Ramos (cell line): ENCODE results near the gene CTSS.
"Not testable (repeated sequence)": the region's sequence is repeated elsewhere in the genome, so short reads cannot be mapped to it uniquely, and the experiment has no call there.

Source experiments
- in situ Hi-C: fragments of 300-500 bp; cut with MboI; formaldehyde crosslinking; loops from one replicate; pipeline ENCODE4 v1.14.3; 2022; ENCODE audit warnings: low sequenced_read_pairs; ENCODE audit not compliant: unreplicated experiment

The CTSS gene

DNA sequence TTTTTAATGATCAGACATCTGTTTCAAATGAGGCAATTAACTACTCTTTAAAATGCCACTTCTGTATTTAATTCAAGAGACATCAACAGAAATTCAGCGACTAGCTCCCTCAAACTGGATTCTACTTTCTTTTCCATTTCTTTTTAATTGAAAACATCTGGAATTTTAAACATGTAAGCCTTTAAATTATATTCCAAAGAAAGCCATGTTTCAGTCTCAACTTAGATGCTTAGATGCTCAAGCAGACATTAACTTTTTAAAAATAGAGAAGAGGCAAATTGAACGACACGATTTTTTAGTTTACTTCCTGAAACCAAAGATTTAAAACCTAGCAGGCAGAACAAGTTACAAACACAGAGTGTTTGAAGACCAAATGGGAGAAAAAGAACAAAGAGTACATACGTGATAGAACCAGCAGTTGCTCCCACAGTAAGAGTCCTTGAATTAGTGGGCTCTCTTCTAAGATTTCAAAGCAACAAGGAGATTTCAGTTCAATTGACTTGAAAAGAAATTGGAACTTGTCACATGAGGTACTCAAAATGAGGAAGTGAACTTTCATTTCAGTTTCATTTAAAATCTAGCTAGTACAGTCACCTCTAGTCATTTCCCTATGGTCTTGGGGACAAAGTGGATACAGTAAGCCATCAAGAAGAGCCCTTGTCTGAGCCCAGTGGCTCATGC is at the start of gene CTSS:
CTSS (minus strand) TSS at position 483 of the 681 bp plus-strand sequence. CDS start 1,015 bp downstream, outside the sequence.
- in situ Hi-C loops = no loop called here

DNA sequence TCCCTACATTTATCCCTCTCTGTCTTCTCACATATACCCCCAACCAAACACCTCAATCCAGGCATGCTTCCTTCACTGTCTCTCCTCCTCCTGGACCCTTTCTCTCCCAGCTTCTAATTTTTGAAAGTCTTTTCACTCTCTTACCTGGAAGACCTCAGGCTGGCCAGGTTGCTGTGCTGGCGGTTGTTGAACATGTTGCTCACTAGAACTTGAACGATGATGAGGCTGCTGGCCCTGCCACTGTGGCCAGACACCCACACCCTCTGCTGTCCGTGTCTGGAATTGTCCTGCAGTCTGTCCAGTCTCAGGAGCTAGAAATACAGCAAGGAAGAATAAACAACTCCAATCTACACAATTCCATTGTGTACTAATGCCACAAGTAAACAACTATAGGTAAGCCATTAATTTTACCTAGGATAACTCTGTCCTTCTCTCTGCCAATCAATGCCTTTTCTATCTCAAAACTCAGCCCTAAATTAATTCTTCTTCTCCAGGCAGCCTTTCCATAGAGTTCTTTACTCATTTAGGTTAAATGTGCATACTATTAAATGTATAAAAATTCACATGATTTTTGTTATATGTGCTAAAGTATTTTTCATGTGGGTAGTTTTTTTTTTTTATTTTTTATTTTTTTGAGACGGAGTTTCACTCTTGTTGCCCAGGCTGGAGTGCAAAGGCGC is 47.6 kb upstream of the CTSS start:
- in situ Hi-C loops = no loop called here

DNA sequence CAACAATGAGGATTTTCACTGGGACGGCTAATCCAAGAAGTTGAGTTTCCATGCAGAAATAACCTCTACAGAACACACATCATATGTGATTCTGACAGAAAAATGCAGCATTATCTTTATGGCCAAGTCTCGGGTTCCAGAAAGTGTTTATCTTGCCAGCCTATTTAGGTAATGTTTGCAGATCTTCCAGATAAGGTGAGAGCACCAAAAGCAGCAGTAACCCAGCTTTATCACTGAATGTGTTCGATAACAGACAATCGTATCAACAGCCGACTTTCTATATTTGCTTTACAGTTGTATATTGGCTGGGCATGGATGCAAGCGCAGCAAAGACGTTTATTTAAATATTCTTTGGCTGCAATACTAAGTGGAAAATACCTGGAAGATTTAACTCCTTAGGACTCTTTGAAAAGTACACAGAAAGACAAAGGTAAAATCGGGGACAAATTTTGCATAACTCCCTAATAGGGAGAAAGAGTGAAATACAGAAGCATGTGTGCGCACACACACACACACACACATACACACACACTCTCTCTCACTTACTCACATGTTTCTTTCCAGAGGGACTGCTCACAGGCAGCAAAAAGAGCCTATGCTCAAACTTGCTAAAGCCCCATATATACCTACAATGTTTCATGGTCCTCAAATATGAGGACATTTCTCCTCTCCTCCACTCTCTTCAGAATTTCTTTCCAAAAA is 45.5 kb upstream of the CTSS start:
- in situ Hi-C loops = no loop called here

DNA sequence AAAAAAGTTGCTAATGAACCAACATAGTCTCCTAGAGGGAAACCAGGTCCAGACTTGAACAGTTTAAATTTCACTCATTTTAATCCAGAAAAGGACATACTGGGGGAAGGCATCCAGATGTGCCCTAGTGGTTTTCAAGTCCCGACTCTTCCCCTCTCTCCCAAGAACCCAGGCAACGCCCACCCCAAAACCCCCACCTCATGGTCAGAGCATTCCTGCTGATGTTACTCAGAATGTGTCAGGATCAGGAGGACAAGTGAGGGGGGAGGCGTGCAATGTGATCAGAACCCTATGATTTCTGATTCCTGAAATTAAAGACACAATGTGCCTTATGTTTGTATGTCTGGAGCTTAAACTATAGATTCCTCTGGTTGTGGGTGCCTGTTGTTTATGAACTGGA is 44.1 kb upstream of the CTSS start:
- in situ Hi-C loops = no loop called here

DNA sequence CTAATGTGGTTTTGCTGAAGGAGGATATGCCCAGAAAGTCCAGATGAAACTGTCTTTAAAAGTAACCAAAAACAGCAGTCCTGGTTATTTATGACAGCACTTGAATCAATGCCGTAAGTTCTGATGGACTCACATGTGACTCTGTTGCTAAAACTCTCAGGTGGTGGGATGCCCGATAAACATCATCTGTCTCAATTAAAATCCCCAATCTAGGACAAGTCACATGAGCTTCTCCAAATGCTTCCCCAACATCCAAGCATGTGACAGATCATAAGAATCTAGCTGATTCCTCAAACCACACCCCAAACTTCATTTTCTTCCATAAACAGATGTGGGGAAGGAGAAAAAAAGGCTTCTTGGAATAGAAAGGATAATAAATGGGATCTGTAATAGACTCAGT is 43.3 kb upstream of the CTSS start:
- in situ Hi-C loops = no loop called here

DNA sequence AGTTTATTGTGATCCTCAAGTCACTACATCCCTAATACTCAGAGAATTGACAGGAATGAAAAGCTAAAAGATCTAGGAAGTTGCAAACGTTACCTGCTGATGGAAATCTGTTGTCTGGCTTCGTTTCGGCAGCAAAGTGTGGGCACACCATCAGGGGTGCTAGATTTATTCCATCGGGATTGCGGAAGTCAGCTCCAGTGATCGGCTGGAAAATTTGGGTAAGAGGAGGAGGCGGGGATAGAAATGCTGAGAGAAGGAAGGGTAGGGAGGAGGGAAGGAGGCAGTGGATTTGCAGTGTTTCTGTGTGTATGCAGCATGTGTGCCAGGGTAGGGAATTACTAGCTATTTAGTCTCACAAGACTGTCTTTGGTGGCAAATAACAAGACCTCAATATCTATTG is 42.5 kb upstream of the CTSS start, which contains the start of gene CTSK:
CTSK (minus strand) TSS at position 140 of the 400 bp plus-strand sequence. CDS start 1,455 bp downstream, outside the sequence.
- in situ Hi-C loops = no loop called here

DNA sequence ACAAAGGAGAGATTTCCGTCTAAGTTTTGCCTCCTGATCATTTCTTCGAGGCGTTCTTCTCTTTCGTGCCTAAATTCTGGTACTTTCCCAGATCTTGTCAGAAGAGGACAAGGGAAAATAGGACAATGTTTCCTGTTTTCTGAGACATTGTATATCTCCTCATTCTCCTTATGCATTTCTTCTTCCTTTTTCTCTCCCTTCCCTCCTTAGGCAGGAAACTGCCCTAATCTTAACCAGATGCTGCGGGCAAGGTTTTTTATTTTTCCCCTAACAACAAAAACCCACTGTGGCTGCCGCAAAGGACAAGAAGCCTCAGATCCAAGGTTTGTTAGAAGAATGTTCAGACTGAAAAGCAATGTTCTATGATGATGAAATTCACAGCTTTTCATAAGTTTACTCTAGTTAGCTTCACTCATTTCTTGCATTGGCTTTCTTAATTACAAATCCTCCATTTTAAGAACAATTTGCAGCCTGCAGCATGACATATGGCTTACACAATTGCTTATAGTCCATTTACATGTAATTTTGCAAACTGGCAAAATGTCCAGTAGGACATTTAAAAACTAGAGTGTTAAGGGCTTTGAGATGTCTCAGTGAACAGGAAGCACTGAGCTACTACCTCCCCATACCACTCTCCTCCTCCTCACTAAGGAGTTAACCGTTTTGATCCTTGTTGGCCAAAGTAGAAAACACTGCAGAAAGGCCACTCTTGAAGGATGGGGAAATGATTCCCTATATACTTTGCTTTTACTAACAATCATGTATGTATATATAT is 41.9 kb upstream of the CTSS start:
- in situ Hi-C loops = no loop called here

DNA sequence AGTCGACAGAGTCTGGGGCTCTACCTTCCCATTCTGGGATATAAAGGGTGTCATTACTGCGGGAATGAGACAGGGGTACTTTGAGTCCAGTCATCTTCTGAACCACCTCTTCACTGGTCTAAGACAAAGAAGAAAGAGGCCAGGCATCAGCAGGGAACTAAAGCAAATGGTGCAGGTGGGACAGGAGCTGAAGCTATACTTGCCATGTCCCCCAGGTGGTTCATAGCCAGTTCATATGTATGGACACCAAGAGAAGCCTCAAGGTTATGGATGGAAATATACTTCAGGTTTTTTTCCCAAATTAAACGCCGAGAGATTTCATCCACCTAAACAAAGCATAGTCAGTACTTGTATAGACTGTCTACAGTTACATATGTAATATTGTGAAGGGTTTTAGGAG is 40.3 kb upstream of the CTSS start:
- in situ Hi-C loops = no loop called here

DNA sequence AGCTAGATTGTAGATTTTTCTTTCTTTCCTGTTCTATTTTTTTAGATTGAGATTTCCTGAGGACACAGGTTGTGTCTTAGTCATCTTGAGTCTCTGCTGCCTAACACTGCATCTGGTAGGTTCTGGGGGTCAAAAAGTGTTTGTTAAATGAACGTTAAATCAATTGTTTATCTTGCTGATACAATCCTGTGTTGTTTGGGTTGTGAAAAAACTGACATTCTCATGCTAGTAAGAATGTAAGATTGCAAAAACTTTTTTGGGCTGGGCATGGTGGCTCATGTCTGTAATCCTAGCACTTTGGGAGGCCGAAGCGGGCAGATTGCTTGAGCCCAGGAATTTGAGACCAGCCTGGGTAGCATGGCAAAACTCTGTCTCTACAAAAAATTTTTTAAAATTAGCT is 39.1 kb upstream of the CTSS start:
- in situ Hi-C loops = no loop called here

DNA sequence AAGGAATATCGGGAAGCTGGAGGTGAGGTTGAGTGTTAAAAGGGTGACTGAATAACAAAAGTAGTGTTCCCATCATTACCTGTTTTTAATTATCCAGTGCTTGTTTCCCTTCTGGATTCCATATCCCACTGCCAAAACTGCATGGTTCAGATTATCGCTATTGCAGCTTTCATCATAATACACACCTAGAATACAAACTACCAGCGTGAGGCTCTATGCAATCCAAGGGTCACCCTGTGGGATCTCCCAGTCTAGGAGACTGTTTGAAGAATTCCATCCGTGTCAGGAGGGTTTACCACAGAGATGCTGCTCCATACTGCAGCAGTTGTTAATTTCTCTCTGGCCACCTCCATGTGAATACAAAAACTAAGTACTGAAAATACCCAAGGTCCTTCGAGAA is 33.5 kb upstream of the CTSS start:
- in situ Hi-C loops = no loop called here

DNA sequence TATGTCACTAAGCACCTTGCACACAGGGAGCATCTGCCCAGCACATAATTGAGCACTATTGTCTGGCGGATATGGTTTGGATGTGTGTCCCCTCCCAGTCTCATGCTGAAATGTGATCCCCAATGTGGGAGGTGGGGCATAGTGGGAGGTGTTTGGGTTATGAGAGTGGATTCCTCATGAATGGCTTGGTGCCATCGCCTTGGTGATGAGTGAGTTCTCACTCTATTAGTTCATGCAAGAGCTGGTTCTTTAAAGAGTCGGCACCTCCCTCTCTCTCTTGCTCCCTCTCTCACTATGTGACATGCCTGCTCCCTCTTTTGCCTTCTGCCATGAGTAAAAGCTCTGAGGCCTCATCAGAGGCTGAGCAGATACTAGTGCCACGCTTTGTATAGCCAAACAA is 32.9 kb upstream of the CTSS start:
- in situ Hi-C loops = no loop called here

DNA sequence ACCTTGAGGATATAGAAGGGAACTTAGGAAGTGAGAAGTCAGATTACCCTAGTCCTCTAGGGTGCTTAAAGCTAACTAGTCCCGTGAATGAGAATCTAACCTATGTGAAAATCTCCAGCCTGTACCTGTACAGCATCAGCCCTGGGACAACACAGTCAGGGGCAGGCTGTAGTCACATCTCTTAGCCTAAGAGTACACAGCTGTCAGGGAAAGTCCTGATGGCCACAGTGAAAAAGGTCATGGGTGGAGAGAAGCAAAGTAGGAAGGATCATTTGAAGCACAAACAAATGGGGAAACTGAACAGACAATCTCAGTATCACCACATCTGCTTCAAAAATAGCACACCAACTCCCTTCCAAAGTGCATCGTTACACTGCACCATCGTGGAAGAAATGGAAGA is 30.8 kb upstream of the CTSS start:
- in situ Hi-C loops = no loop called here

DNA sequence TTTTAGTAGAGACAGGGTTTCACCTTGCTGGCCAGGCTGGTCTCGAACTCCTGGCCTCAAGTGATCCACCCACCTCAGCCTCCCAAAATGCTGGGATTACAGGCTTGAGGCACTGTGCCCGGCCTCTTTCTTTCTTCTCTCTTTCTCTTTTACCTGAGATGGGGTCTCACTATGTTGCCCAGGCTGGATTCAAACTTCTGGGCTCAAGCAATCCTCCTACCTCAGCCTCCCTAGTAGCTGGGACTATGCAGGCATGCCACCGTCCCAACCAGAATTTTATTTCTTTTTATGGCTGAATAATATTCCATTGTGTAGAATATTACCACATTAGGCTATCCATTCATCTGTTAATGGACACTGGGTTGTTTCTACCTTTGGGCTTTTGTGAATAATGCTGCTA is 28.2 kb upstream of the CTSS start:
- in situ Hi-C loops = not testable (repeated sequence)

DNA sequence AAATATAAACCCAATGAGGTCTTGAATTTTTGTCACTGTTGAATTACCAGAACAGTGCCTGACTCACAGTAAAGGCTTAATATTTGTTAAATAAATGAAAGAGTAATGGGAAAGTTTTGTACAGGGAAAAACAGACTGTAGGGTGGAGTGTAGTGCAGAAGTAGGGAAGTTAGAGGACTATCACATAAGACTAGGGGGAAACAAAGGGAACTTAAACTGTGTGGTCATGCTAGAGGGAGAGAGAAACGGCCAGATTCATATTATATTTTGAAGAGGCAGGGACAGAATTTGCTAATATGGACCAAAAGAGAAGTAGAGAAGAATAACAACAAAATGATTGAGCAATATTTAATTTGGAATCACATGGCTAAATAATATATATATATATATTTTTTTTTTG is 27.6 kb upstream of the CTSS start:
- in situ Hi-C loops = no loop called here

DNA sequence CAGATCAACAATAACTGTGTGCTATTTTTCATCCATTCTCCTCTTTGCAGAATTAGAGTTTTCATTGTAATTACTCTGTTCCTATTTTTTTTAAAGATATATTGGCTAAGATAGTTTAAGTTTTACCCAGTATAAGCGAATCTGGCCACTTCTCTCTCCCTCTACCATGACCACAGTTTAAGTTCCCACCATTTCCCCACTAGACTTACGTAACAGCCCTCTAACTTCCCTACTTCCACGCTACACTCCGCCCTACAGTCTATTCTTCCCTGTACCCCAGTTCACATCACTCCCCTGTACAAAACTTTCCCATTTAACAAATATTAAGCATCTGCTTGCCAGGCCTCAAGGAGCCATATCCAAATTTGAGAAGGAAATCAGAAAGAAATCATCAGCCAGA is 26.0 kb upstream of the CTSS start:
- in situ Hi-C loops = no loop called here

DNA sequence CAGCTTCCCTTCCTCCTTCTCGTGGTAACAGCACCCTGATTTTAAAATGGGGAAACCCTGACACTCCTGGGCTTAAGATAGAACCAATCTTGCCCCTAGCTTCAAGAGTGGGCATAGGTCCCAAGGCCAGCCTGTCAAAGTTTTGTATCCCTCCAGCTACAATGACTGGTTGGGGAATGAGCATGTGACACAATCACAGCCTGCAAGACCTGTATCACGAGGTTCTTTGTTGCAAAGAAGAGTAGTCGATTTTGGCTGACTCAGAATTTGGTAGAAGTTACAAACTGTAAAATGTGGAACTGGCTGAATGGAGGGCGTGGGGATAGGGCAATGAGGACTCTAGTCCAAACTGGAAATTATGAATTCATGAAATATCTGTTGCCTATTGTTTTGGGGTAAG is 23.8 kb upstream of the CTSS start:
- in situ Hi-C loops = no loop called here

DNA sequence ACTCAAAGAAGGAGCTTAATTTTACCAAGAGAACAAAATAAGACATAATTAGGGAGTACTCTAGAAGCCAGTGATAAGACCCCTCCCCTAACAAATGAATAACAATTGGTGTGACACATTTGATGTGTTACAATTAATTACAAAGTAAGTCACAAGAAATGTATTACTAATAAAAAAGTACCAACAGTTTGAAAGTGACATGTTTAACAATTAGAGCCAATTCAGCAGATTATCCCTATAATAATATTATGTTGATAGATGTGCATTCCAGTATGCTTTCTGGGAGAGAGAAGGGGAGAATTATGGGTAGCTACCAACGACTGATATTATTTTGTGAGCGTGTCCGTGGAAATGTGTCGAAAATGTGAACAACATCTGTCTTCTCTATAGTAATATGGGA is 23.4 kb upstream of the CTSS start:
- in situ Hi-C loops = no loop called here

DNA sequence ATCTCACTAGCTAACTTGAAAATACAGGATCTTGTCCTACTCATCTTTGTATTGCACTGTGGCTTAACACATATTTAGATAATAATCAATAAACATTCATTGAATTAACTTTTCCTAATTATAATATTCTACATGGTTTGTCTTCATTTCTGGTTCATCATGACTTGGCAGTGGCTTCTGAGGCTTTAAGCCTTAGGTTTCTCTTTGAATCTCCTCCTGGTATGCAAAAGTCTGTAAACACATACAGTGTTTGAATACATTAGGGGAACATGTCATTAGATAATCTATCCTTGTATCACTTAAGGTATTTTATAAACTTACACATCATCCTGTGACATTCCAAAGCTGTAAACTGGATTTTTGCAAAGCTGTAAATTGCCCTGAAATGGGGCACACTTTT is 21.9 kb upstream of the CTSS start:
- in situ Hi-C loops = no loop called here

DNA sequence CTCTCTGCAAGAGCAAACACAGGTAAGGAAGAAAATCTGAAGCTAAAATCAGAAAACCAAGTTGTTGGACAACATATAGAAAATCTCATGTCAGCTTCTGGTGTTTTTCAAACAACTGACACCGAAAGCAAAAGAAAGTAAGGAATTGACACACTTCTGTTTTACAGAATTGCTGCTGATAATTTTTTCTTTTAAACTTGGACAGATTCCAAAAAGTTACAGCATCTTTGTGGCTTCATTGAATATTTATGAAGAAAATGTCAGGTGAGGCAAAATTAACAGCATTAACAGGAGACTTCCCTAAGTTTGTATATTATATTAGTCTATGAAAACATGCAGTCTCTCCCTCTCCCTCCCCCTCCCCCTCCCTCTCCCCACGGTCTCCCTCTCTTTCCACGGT is 14.9 kb upstream of the CTSS start:
- in situ Hi-C loops = no loop called here

DNA sequence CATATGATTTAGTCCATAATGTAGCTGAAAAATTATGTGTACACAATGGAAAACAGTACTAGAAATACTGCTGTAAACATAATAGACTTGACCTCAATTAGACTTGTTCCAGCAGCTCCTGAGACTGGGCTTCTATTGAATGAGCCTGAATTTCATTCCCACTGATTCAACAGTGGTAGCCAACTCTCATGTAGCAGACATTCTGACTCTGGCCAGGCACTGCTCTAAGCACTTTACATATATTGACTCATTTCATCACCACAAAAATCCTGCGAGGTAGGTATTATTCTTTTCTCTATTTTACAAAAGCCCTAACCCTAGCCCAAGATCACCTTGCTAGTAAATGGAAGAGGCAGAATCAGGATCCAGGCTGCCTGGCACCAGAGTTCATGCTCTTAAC is 12.8 kb upstream of the CTSS start:
- in situ Hi-C loops = no loop called here

DNA sequence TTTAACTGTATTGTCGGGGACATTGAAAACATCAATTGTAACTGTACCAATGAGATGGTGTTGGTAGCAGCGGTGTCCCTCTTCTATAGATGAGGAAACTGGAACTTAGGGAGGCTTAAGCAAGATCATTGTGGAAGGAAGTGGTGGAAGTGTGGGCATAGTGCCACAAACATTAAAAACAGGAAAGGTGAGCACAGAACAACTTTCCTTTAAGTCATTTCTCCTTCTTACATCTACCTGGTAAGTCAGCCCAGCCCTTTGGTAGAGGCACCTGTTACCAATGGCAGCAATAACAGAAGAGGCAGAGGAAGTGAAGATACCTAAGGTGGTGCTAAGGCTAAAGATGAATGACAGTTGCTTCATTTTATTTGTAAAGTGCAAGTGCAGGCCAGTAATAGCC is 12.0 kb upstream of the CTSS start:
- in situ Hi-C loops = no loop called here
